GM23338 (cell line): Measurements from ENCODE around the gene NUCB2. TPM values are rescaled to one million over a fixed set of nuclear protein-coding genes. Genes with fewer than 3 reads are reported as not detected.

Experiments used
- ATAC-seq: fragments of 200-7000 bp; cut with Tn5 transposase; 3 replicates; pipeline ENCODE4 v1.9.1; 2020
- DNase-seq: peaks from one replicate; pipeline ENCODE4 v3.0.0-alpha.2; 2015; ENCODE audit warnings: low spot score
- H2AFZ ChIP-seq: fragments of 200-600 bp; sonication (generic); 2 replicates; pipeline ENCODE4 v1.8.0; 2016; ENCODE audit warnings: antibody characterized with exemption, mild to moderate bottlenecking, moderate library complexity
- H3F3A ChIP-seq: fragments of 200-600 bp; sonication (generic); replicated peaks from 2 replicates; pipeline ENCODE4 v1.8.0; 2017; ENCODE audit warnings: antibody characterized with exemption, mixed run types, low read depth
- H3K27ac ChIP-seq: fragments of 200-600 bp; sonication (generic); 2 replicates; pipeline ENCODE4 v1.6.1; 2016; ENCODE audit warnings: low read depth
- H3K27me3 ChIP-seq: fragments of 200-600 bp; sonication (generic); 2 replicates; pipeline ENCODE4 v1.8.0; 2016; ENCODE audit warnings: mild to moderate bottlenecking, mixed run types, moderate library complexity; ENCODE audit not compliant: insufficient read depth
- H3K36me3 ChIP-seq: fragments of 200-600 bp; sonication (generic); 2 replicates; pipeline ENCODE4 v1.8.0; 2016; ENCODE audit warnings: mild to moderate bottlenecking; ENCODE audit not compliant: insufficient read depth
- H3K4me1 ChIP-seq: fragments of 200-600 bp; sonication (generic); 2 replicates; pipeline ENCODE4 v1.8.0; 2016; ENCODE audit warnings: mild to moderate bottlenecking, moderate library complexity; ENCODE audit not compliant: insufficient read depth
- H3K4me2 ChIP-seq: fragments of 200-600 bp; sonication (generic); 2 replicates; pipeline ENCODE4 v1.7.1; 2017; ENCODE audit warnings: mixed run types
- H3K4me3 ChIP-seq: fragments of 200-600 bp; sonication (generic); 2 replicates; pipeline ENCODE4 v1.6.1; 2016; ENCODE audit warnings: mixed run types
- H3K79me2 ChIP-seq: fragments of 200-600 bp; sonication (generic); replicated peaks from 2 replicates; pipeline ENCODE4 v1.8.0; 2017; ENCODE audit warnings: mild to moderate bottlenecking; ENCODE audit not compliant: insufficient read depth
- H3K9me2 ChIP-seq: fragments of 200-600 bp; sonication (generic); 2 replicates; pipeline ENCODE4 v1.8.0; 2017; ENCODE audit not compliant: insufficient read depth
- H4K20me1 ChIP-seq: fragments of 200-600 bp; sonication (generic); replicated peaks from 2 replicates; pipeline ENCODE4 v1.8.0; 2017; ENCODE audit warnings: mild to moderate bottlenecking; ENCODE audit not compliant: insufficient read depth
- H3K27ac Mint-ChIP-seq: 2 replicates; pipeline ENCODE4 v1.8.0; 2020; ENCODE audit warnings: inconsistent platforms, mild to moderate bottlenecking, moderate library complexity, mixed read lengths
- H3K27me3 Mint-ChIP-seq: 3 replicates; pipeline ENCODE4 v1.8.0; 2022; ENCODE audit warnings: low read depth, mild to moderate bottlenecking, moderate library complexity, mixed read lengths, inconsistent platforms; ENCODE audit not compliant: insufficient read depth, poor library complexity
- H3K36me3 Mint-ChIP-seq: 3 replicates; pipeline ENCODE4 v1.8.0; 2021; ENCODE audit warnings: low read depth, mild to moderate bottlenecking, inconsistent platforms, moderate library complexity, mixed read lengths
- H3K4me1 Mint-ChIP-seq: 3 replicates; pipeline ENCODE4 v1.8.0; 2020; ENCODE audit warnings: mild to moderate bottlenecking, inconsistent platforms, mixed read lengths
- H3K4me3 Mint-ChIP-seq: 3 replicates; pipeline ENCODE4 v1.8.0; 2021; ENCODE audit warnings: moderate library complexity, mild to moderate bottlenecking, inconsistent platforms, mixed read lengths
- H3K9me3 Mint-ChIP-seq: 3 replicates; pipeline ENCODE4 v1.8.0; 2020; ENCODE audit warnings: moderate library complexity, mild to moderate bottlenecking, inconsistent platforms, mixed read lengths
- CREB1 ChIP-seq: fragments of 250-450 bp; sonication (Bioruptor Pico); IDR thresholded peaks from 2 replicates; pipeline ENCODE4 v1.5.0; 2020; ENCODE audit warnings: low read depth, mild to moderate bottlenecking, moderate library complexity
- ETS1 ChIP-seq: IDR thresholded peaks from 2 replicates; pipeline ENCODE4 v1.6.1; 2016; ENCODE audit warnings: antibody characterized with exemption
- EZH2 ChIP-seq: fragments of 200-600 bp; sonication (generic); IDR thresholded peaks from one replicate; pipeline ENCODE4 v1.8.0; 2017; ENCODE audit warnings: antibody characterized with exemption, mild to moderate bottlenecking, low read depth; ENCODE audit not compliant: unreplicated experiment
- EZH2phosphoT487 ChIP-seq: fragments of 200-600 bp; sonication (generic); IDR thresholded peaks from one replicate; pipeline ENCODE4 v1.8.1; 2018; ENCODE audit warnings: antibody characterized with exemption; ENCODE audit not compliant: unreplicated experiment
- NANOG ChIP-seq: IDR thresholded peaks from 2 replicates; pipeline ENCODE4 v1.6.1; 2016; ENCODE audit warnings: antibody characterized with exemption, borderline replicate concordance
- POLR2AphosphoS5 ChIP-seq: IDR thresholded peaks from 2 replicates; pipeline ENCODE4 v1.6.1; 2016; ENCODE audit warnings: antibody characterized with exemption, low read depth
- REST ChIP-seq: IDR thresholded peaks from one replicate; pipeline ENCODE4 v1.6.1; 2018; ENCODE audit warnings: antibody characterized with exemption; ENCODE audit not compliant: unreplicated experiment
- STAT1 ChIP-seq: IDR thresholded peaks from one replicate; pipeline ENCODE4 v1.6.1; 2016; ENCODE audit warnings: antibody characterized with exemption; ENCODE audit not compliant: unreplicated experiment
- ZNF114 ChIP-seq: fragments of 250-450 bp; sonication (Bioruptor Pico); IDR thresholded peaks from 2 replicates; pipeline ENCODE4 v1.5.0; 2020; ENCODE audit warnings: mild to moderate bottlenecking, moderate library complexity
- ZNF331 ChIP-seq: fragments of 250-450 bp; sonication (Bioruptor Pico); IDR thresholded peaks from 2 replicates; pipeline ENCODE4 v1.5.0; 2020; ENCODE audit warnings: low read depth, mild to moderate bottlenecking, moderate library complexity
- ZNF462 ChIP-seq: fragments of 250-450 bp; sonication (Bioruptor Pico); IDR thresholded peaks from 2 replicates; pipeline ENCODE4 v1.5.0; 2020; ENCODE audit warnings: mild to moderate bottlenecking, moderate library complexity
- polyA plus RNA-seq: library from polyadenylated mRNA; unstranded; fragments of >200 nt; fragmentation: Nextera tagmentation; extraction: Ambion mirVana; gene quantifications from 2 replicates; pipeline ENCODE4 v1.2.1, GENCODE V29; 2016
- total RNA-seq: library from RNA; depleted of rRNA; stranded (reverse); fragments of >200 nt; shearing (Covaris generic); gene quantifications from 2 replicates; pipeline ENCODE4 v1.2.3, GENCODE V29; 2014

NUCB2 gene
- total and polyA plus RNA-seq, 2 experiments from 2014 or later = 16.6 to 86.9 TPM

- TF ChIP-seq ZNF114 (CRISPR knock-in tag) (no peak), NANOG (no peak), ZNF331 (CRISPR knock-in tag) (no peak), REST (no peak)
Measured at GRCh38 chr11:17376493-17376892, 100.0 kb downstream of the NUCB2 start (continued).

- Histone ChIP-seq H4K20me1 (no peaks in the 10 kb centered on the region), H2AFZ (no peak overlapping the region), H3K27me3 (no peaks in the 10 kb centered on the region), H3K36me3 (peaks cover 5% of the 10 kb centered on the region; the same call in 1 of the 2 replicates), H3K79me2 (no peaks in the 10 kb centered on the region), H3K27ac (no peak overlapping the region), H3K4me2 (no peak overlapping the region), H3K4me3 (no peak overlapping the region), H3K4me1 (no peaks in the 10 kb centered on the region), H3K9me2 (no peaks in the 10 kb centered on the region), H3F3A (no peaks in the 10 kb centered on the region)
- DNase-seq (no peak), ATAC-seq (no peak)
- H3K9me3 Mint-ChIP-seq = peaks cover 38% of the 10 kb centered on the region
- H3K27me3 Mint-ChIP-seq = peaks cover 9% of the 10 kb centered on the region
- H3K36me3 Mint-ChIP-seq = peaks cover 23% of the 10 kb centered on the region
- H3K4me1 Mint-ChIP-seq = no peaks in the 10 kb centered on the region
- no peak overlapping the region for H3K27ac Mint-ChIP-seq
- no peak overlapping the region for H3K4me3 Mint-ChIP-seq
- TF ChIP-seq EZH2phosphoT487 (no peak), STAT1 (no peak), EZH2 (no peak), REST (no peak), ZNF462 (CRISPR knock-in tag) (no peak), NANOG (no peak), POLR2AphosphoS5 (no peak), ZNF114 (CRISPR knock-in tag) (no peak), CREB1 (CRISPR knock-in tag) (no peak), ZNF331 (CRISPR knock-in tag) (no peak), ETS1 (no peak)
Measured at GRCh38 chr11:17378655-17379054, 102.1 kb downstream of the NUCB2 start.
